GM06990 (cell line): ENCODE results near the gene TMEM235.

Experiments used
- DNase-seq: peaks from one replicate; pipeline ENCODE4 v3.0.0-alpha.2; 2011; ENCODE audit not compliant: insufficient read length; ENCODE audit errors: extremely low read depth
- H3K27me3 ChIP-seq: replicated peaks from 2 replicates; pipeline ENCODE4 v1.6.0; 2011; ENCODE audit warnings: low read length; ENCODE audit not compliant: control insufficient read depth, insufficient read depth
- H3K36me3 ChIP-seq: 2 replicates; pipeline ENCODE4 v1.5.1; 2011; ENCODE audit warnings: low read length; ENCODE audit not compliant: control insufficient read depth, insufficient read depth
- H3K4me3 ChIP-seq: replicated peaks from 2 replicates; pipeline ENCODE4 v1.5.1; 2011; ENCODE audit warnings: low read depth, mild to moderate bottlenecking, control low read depth, low read length
- CTCF ChIP-seq: IDR thresholded peaks from 2 replicates; pipeline ENCODE4 v1.5.1; 2011; ENCODE audit warnings: low read length, control low read depth, mild to moderate bottlenecking, inconsistent platforms; ENCODE audit not compliant: insufficient read depth, poor library complexity, severe bottlenecking

The TMEM235 gene

GRCh38 chr17:78268951-78269905 lies 37.8 kb downstream of the TMEM235 start:
- peaks cover 3% of the 10 kb centered on the region for H3K27me3 ChIP-seq
- no peak overlapping the region for H3K4me3 ChIP-seq
- DNase-seq = no peak
- H3K36me3 ChIP-seq = no peaks in the 10 kb centered on the region
- no peak for TF ChIP-seq CTCF

GRCh38 chr17:78269955-78270381 lies 38.5 kb downstream of the TMEM235 start:
- no peak for DNase-seq
- H3K4me3 ChIP-seq = no peak overlapping the region
- peaks cover 3% of the 10 kb centered on the region for H3K27me3 ChIP-seq
- H3K36me3 ChIP-seq = no peaks in the 10 kb centered on the region
- no peak for TF ChIP-seq CTCF

- Histone ChIP-seq H3K27me3 (peaks cover 3% of the 10 kb centered on the region), H3K36me3 (no peaks in the 10 kb centered on the region), H3K4me3 (no peak overlapping the region)
- DNase-seq = no peak
- no peak for TF ChIP-seq CTCF
These were observed 40.2 kb downstream of the TMEM235 start for GRCh38 chr17:78271419-78272170.

- DNase-seq = no peak
- H3K27me3 ChIP-seq = peaks cover 3% of the 10 kb centered on the region
- H3K4me3 ChIP-seq = no peak overlapping the region
- TF ChIP-seq CTCF = no peak
- H3K36me3 ChIP-seq = no peaks in the 10 kb centered on the region
These were observed 40.9 kb downstream of the TMEM235 start for GRCh38 chr17:78272181-78272913.

- Histone ChIP-seq H3K27me3 (peaks cover 3% of the 10 kb centered on the region), H3K36me3 (no peaks in the 10 kb centered on the region), H3K4me3 (no peak overlapping the region)
- no peak for DNase-seq
- TF ChIP-seq CTCF = no peak
These were observed 41.5 kb downstream of the TMEM235 start for GRCh38 chr17:78272914-78273258.
